Vagina (tissue), 2 donors: ENCODE data around the gene UBR7. TPM values are rescaled to one million over a fixed set of nuclear protein-coding genes. Genes with fewer than 3 reads are reported as not detected.

Source experiments
- DNase-seq, 2 donors: peaks; one replicate each; pipeline ENCODE4 v3.0.0-alpha.2; 2017; ENCODE audit errors: extremely low spot score in 2 of 2
- H3K27ac ChIP-seq: fragments of 200-600 bp; sonication (generic); one replicate; pipeline ENCODE4 v1.5.1; 2019
- H3K27me3 ChIP-seq: fragments of 200-600 bp; sonication (generic); one replicate; pipeline ENCODE4 v1.5.1; 2019
- H3K36me3 ChIP-seq, 2 donors: fragments of 200-600 bp; sonication (generic); one replicate each; pipeline ENCODE4 v1.5.1; 2017 to 2019
- H3K4me1 ChIP-seq: fragments of 200-600 bp; sonication (generic); one replicate; pipeline ENCODE4 v1.5.1; 2019
- H3K4me3 ChIP-seq, 2 donors: fragments of 200-600 bp; sonication (generic); 1 replicate in 1 of 2; 2 replicates in 1 of 2; pipeline ENCODE4 v1.5.1; 2016 to 2019
- H3K9me3 ChIP-seq: fragments of 200-600 bp; sonication (generic); one replicate; pipeline ENCODE4 v1.5.1; 2019
- CTCF ChIP-seq, 3 experiments: fragments of 450-650 bp in 2 of 3; fragments of 200-600 bp in 1 of 3; sonication (generic) in 1 of 3; IDR thresholded peaks; one replicate each; pipeline ENCODE4 v1.5.1; 2017 to 2019; ENCODE audit warnings: antibody characterized with exemption in 3 of 3, mild to moderate bottlenecking in 2 of 3, moderate library complexity in 2 of 3
- POLR2A ChIP-seq, 2 donors: fragments of 450-650 bp; IDR thresholded peaks; one replicate each; pipeline ENCODE4 v1.6.1; 2017; ENCODE audit warnings: antibody characterized with exemption in 2 of 2, mild to moderate bottlenecking in 2 of 2, moderate library complexity in 2 of 2
- POLR2AphosphoS5 ChIP-seq, 2 donors: sonication (generic); formaldehyde crosslinking; IDR thresholded peaks; one replicate each; pipeline ENCODE4 v1.9.0; 2017; ENCODE audit warnings: antibody characterized with exemption in 2 of 2, mild to moderate bottlenecking in 2 of 2, low read depth in 1 of 2; ENCODE audit not compliant: insufficient read depth in 1 of 2
- intact Hi-C: fragments of 100-400 bp; cut with DNase I; formaldehyde crosslinking; loops from one replicate; pipeline ENCODE4 v1.15.1; 2023
- total RNA-seq: library from RNA; depleted of rRNA; stranded (reverse); fragments of >200 nt; gene quantifications from one replicate; pipeline ENCODE4 v1.2.3, GENCODE V29; 2016

UBR7 gene
- total RNA-seq, 1 donor from 2014 or later = 34.4 TPM

- no peak for DNase-seq
- Histone ChIP-seq H3K4me1 (peaks cover 35% of the 10 kb centered on the region), H3K27me3 (no peaks in the 10 kb centered on the region), H3K4me3 (peak overlapping the region; percentile 98 to 100), H3K36me3 (no peaks in the 10 kb centered on the region), H3K9me3 (no peaks in the 10 kb centered on the region), H3K27ac (peak overlapping the region; percentile 92)
- TF ChIP-seq POLR2A (IDR thresholded peaks at IDR 0.05) (no peak), POLR2AphosphoS5 (IDR thresholded peaks at IDR 0.05; ENCODE audit: insufficient read depth in 1 of 2, low read depth in 1 of 2) (no peak), CTCF (IDR thresholded peaks at IDR 0.05) (no peak)
- intact Hi-C loops = no loop called here
Measured at GRCh38 chr14:93183596-93184317, 23.3 kb upstream of the UBR7 start.

GRCh38 chr14:93184391-93185348 lies 22.4 kb upstream of the UBR7 start, which contains the start of the genes LYSET and MOAP1:
Gene LYSET (plus strand): TSS chr14:93185317. CDS start chr14:93185406, 89 bp downstream.
Gene MOAP1 (minus strand): TSS chr14:93184897. CDS start chr14:93184242, 655 bp downstream.
- peak in 1 of 2 donors; percentile 82 for TF ChIP-seq POLR2AphosphoS5 (IDR thresholded peaks at IDR 0.05; ENCODE audit: insufficient read depth in 1 of 2, low read depth in 1 of 2)
- TF ChIP-seq CTCF (IDR thresholded peaks at IDR 0.05) = peak in 1 of 3 experiments; percentile 11
- peak in 1 of 2 donors; percentile 45 for TF ChIP-seq POLR2A (IDR thresholded peaks at IDR 0.05)
- Histone ChIP-seq H3K4me3 (peak within 1 kb of the TSS; percentile 98 to 100), H3K27me3 (no peaks in the 10 kb centered on the region), H3K27ac (peak within 1 kb of the TSS; percentile 92), H3K9me3 (no peaks in the 10 kb centered on the region), H3K36me3 (no peaks in the 10 kb centered on the region), H3K4me1 (peaks cover 35% of the 10 kb centered on the region)
- intact Hi-C loops = no loop called here
- peak in 1 of 2 donors; percentile 90 for DNase-seq

GRCh38 chr14:93185349-93185720 lies 21.7 kb upstream of the UBR7 start:
- H3K36me3 ChIP-seq = no peaks in the 10 kb centered on the region
- peaks cover 35% of the 10 kb centered on the region for H3K4me1 ChIP-seq
- no peaks in the 10 kb centered on the region for H3K9me3 ChIP-seq
- H3K4me3 ChIP-seq = peak overlapping the region; percentile 98 to 100
- DNase-seq = no peak
- peak overlapping the region; percentile 92 for H3K27ac ChIP-seq
- TF ChIP-seq POLR2A (IDR thresholded peaks at IDR 0.05) (no peak), CTCF (IDR thresholded peaks at IDR 0.05) (no peak), POLR2AphosphoS5 (IDR thresholded peaks at IDR 0.05; ENCODE audit: insufficient read depth in 1 of 2, low read depth in 1 of 2) (no peak)
- intact Hi-C loops = no loop called here
- no peaks in the 10 kb centered on the region for H3K27me3 ChIP-seq

- TF ChIP-seq POLR2AphosphoS5 (IDR thresholded peaks at IDR 0.05; ENCODE audit: insufficient read depth in 1 of 2, low read depth in 1 of 2) (no peak), POLR2A (IDR thresholded peaks at IDR 0.05) (no peak), CTCF (IDR thresholded peaks at IDR 0.05) (no peak)
- intact Hi-C loops = no loop called here
- no peaks in the 10 kb centered on the region for H3K27me3 ChIP-seq
- H3K9me3 ChIP-seq = no peaks in the 10 kb centered on the region
- H3K27ac ChIP-seq = no peak overlapping the region
- no peak overlapping the region for H3K4me3 ChIP-seq
- peaks cover 35% of the 10 kb centered on the region for H3K4me1 ChIP-seq
- no peaks in the 10 kb centered on the region for H3K36me3 ChIP-seq
- DNase-seq = no peak
Measured at GRCh38 chr14:93186466-93186865, 20.6 kb upstream of the UBR7 start.
